ENCODE data around the gene ARSJ.

GRCh38 chr4:114019969-114020358, 40.5 kb upstream of the ARSJ start:
- TF ChIP-seq CTCF (IDR thresholded peaks at IDR 0.05) (no peak), TCF7L2 (IDR thresholded peaks at IDR 0.05; ENCODE audit: low read depth, low read length) (no peak), REST (IDR thresholded peaks at IDR 0.05; ENCODE audit: insufficient read depth in 1 of 2, low read depth in 2 of 2, low read length in 1 of 2) (no peak)

Data from Panc1 (cell line).